Measurements from ENCODE around the gene FASTKD3.

FASTKD3 gene

GRCh38 chr5:7871653-7872052, 2.8 kb upstream of the FASTKD3 start:
- FAIRE-seq, result no peak
- DNase-seq (ENCODE audit: insufficient read length, low spot score), result no peak
- no peak for TF ChIP-seq POLR2A (IDR thresholded peaks at IDR 0.05; ENCODE audit: low read depth, low read length)

DNA sequence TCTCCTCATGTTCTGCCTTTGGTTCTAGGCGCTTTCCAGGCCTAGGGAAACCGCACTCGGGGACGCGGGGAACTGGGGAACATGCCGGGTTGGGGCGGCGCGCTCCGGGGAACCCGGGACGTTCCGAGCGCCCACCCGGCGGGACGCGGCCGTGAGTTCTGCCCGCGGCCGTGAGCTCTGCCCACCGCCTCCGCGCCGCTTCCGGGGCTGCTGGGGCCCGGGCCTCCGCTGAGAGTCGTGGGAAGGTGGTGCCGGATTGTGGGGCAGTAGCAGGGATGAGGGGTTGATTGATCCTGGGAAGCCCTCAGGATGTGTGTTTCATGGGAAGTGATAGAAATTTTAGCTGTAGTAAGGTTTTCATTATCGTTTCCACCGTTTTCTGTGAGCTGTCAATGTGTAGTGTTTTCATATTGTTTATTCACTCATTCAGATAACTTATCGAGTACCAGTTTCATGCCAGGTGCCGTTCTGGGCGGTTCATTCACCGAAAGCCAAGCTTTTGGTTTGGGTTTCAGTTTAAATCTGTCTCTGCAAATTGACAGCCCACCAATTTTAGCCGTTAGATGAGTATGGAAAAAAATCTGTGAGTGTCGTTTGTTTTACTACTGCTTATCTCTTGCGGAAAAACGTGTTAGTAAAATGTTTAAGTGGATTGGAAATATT, 774 bp upstream of the FASTKD3 start:
- DNase-seq (ENCODE audit: insufficient read length, low spot score), result no peak
- no peak for TF ChIP-seq POLR2A (IDR thresholded peaks at IDR 0.05; ENCODE audit: low read depth, low read length)
- no peak for FAIRE-seq

- DNase-seq (ENCODE audit: insufficient read length, low spot score) (no peak), FAIRE-seq (no peak)
- TF ChIP-seq POLR2A (IDR thresholded peaks at IDR 0.05; ENCODE audit: low read depth, low read length), result no peak
Observed at GRCh38 chr5:7868427-7868772, 431 bp downstream of the FASTKD3 start.

- TF ChIP-seq POLR2A (IDR thresholded peaks at IDR 0.05; ENCODE audit: low read depth, low read length), result no peak
- no peak for DNase-seq (ENCODE audit: insufficient read length, low spot score)
- FAIRE-seq, result no peak
Observed at GRCh38 chr5:7867260-7867659, 1.6 kb downstream of the FASTKD3 start.

DNA sequence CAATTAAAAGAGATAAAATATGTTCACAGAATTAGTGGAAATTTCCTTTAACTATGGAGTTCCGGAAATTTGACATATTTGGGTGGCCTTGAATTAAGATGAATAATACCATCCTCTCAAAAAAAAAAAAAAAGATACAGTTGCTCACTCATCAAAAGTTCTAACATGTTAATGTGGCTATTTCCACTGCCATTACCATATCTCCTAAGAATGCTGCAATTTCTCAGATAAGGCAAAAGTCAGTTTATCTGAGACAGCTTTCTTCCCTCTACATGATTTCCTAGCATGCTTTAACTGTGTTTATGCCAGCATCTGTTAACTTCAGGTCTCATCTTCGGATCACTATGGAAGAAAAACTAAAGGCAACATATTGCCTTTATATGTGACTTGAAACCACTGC, 2.6 kb downstream of the FASTKD3 start:
- TF ChIP-seq POLR2A (IDR thresholded peaks at IDR 0.05; ENCODE audit: low read depth, low read length), result no peak
- FAIRE-seq, result no peak
- DNase-seq (ENCODE audit: insufficient read length, low spot score), result no peak

DNA sequence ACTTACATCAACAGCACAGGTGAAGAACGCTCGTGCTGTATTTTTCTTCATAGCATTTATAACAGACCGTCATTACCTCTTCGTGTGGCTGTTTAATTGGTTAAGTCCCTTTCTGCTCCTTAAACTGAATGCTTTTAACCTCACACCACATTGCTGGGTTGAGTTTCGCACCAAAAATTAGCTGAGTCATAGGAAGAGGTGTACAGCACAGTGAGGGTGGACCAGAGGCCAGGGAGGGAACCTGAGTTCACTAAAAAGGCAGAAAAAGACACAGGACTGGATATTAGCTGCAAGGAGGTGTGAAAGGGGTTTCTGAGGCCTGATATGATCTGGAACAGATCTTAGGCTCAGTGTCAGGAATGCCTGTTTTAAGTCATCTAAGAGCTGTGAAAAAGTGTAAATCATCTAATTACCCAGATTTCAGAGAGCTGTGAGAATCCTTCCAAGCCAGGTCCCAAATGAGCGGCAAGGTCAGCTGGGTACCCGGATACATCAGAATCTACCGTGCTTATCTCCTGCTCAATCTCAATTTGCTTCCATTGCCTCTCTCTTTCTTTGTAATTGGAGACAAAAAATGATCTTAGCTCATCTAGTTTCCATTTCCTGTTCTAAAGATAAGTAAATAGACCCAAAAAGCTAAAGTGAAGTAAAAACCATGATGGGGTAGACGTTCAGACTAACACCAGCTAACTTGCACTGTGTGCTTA, 10.8 kb downstream of the FASTKD3 start:
- DNase-seq (ENCODE audit: insufficient read length, low spot score) (no peak), FAIRE-seq (peak; percentile 75)
- TF ChIP-seq POLR2A (IDR thresholded peaks at IDR 0.05; ENCODE audit: low read depth, low read length), result no peak

DNA sequence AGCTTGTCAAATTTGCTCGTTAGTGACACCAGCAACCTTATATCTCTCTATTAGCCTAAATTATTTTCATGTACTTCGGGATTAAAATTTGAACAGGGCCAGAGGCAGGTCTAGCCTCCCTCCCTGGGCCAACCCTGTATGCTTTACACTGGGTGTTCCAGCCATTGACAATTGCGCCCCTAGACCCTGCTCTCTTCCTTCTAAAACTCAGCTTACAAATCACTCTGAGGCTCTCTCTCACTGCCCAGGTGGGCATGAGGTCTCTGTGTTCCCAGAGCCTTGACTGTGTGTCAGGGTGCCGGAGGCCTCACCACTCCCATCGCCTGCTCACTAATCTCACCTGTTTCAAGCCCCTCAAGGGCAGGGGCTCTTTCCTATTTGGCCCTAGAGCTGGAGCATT, 11.5 kb downstream of the FASTKD3 start:
- DNase-seq (ENCODE audit: insufficient read length, low spot score), result no peak
- no peak for TF ChIP-seq POLR2A (IDR thresholded peaks at IDR 0.05; ENCODE audit: low read depth, low read length)
- no peak for FAIRE-seq

DNA sequence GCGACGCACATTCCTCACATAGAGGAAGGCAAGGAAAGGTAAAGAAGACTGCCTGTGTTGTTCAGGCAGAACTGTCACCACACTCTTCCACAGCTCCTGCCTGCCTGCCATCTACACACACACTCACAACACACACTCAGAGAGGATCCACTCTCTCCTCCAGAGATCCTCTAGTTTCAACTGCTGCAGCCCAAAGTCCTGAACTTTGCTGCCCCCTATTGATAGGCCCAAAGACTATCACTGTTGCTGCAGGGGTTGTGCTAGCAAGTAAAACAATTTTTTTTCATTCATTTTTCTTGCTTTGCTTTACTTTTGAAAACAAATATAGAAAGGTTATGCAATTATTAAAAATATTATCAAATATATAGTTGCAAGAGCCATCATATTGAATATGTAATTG, 12.0 kb downstream of the FASTKD3 start:
- DNase-seq (ENCODE audit: insufficient read length, low spot score) (peak; percentile 33), FAIRE-seq (peak; percentile 53)
- TF ChIP-seq POLR2A (IDR thresholded peaks at IDR 0.05; ENCODE audit: low read depth, low read length), result no peak

DNA sequence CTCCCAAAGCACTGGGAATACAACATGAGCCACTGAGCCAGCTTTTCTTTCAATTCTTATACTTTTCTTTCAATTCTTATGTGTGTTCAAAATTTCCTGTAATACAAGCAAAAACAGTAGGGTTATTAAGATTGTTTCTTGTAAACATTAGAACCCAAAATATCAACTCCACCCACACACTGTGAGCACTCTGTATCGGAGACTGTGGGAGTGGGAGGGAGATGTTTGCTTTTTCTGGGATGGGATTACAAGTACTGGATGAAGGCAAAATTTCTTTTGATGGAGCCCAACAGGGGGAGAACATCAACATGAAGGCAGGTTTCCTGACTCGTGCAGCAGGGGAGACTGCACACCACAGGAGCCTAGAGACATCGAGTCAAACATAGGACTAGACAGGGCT, 13.2 kb downstream of the FASTKD3 start:
- TF ChIP-seq POLR2A (IDR thresholded peaks at IDR 0.05; ENCODE audit: low read depth, low read length), result no peak
- no peak for DNase-seq (ENCODE audit: insufficient read length, low spot score)
- FAIRE-seq, result no peak

DNA sequence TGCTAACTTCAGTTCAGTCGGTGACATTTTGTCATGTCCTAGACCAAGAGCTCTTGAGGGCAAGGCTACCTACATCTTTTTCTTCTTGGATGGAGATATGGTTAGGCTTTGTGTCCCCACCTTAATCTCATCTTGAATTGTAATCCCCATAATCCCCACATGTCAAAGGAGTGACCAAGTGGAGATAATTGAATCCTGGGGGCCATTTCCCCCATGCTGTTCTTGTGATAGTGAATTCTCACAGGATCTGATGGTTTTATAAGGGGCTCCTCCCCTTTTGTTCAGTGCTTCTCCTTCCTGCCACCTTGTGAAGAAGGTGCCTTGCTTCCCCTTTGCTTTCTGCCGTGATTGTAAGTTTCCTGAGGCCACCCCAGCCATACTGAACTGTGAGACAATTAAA, 15.8 kb downstream of the FASTKD3 start:
- TF ChIP-seq POLR2A (IDR thresholded peaks at IDR 0.05; ENCODE audit: low read depth, low read length), result no peak
- no peak for FAIRE-seq
- no peak for DNase-seq (ENCODE audit: insufficient read length, low spot score)

GRCh38 chr5:7852542-7852941, 16.3 kb downstream of the FASTKD3 start:
- no peak for TF ChIP-seq POLR2A (IDR thresholded peaks at IDR 0.05; ENCODE audit: low read depth, low read length)
- DNase-seq (ENCODE audit: insufficient read length, low spot score) (no peak), FAIRE-seq (no peak)

- DNase-seq (ENCODE audit: insufficient read length, low spot score) (no peak), FAIRE-seq (no peak)
- no peak for TF ChIP-seq POLR2A (IDR thresholded peaks at IDR 0.05; ENCODE audit: low read depth, low read length)
Observed at GRCh38 chr5:7851617-7852289, 17.1 kb downstream of the FASTKD3 start.

GRCh38 chr5:7851240-7851592, 17.6 kb downstream of the FASTKD3 start:
- TF ChIP-seq POLR2A (IDR thresholded peaks at IDR 0.05; ENCODE audit: low read depth, low read length), result no peak
- DNase-seq (ENCODE audit: insufficient read length, low spot score) (no peak), FAIRE-seq (no peak)

DNA sequence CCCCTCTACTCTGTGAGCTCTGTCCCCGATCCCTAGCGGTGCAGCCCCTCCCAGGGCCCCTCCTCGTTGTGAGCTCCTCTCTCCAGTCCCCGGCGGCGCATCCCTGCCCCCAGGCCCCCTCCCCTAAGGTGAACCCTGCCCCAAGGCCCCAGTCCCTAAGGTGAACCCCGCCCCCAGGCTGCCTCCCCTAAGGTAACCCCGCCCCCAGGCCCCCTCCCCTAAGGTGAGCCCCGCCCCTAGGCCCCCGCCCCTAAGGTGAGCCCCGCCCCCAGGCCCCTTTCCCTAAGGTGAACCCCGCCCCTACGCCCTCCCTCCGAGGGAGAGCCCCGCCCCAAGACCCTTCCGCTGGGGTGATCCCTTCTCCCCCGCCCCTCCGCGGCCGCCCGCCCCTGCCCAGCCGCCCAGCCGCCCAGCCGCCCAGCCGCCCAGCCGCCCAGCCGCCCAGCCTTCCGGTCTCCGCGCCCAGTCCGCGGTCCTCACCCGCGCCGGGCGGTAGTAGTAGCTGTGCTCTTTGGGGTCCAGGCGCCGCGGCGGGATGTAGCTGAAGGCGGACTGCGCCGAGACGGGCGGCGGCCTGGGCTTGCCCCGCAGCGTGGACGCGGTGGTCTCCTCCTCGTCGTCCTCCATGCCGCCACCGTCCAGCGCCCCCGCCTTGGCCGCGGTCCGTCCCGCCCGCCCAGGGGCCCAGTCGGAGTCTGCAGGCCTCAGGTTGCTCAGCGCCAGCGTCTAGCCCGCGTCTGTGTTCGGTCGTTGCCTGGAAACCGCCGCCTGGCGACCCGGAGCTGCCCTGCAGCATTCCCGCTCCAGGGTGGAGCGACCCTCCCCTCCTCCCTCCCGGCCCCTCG, 18.2 kb downstream of the FASTKD3 start, which contains the start of gene CFAP90:
Gene CFAP90, minus strand, starts transcription at position 739 of the 845 bp plus-strand sequence. Its CDS starts 112 bp downstream, at position 627.
- FAIRE-seq (no peak), DNase-seq (ENCODE audit: insufficient read length, low spot score) (no peak)
- no peak for TF ChIP-seq POLR2A (IDR thresholded peaks at IDR 0.05; ENCODE audit: low read depth, low read length)
